ENCODE results near the gene DYRK1A. TPM values are rescaled to one million over a fixed set of nuclear protein-coding genes. Genes with fewer than 3 reads are reported as not detected.
"Not testable (repeated sequence)": the region's sequence is repeated elsewhere in the genome, so short reads cannot be mapped to it uniquely, and the experiment has no call there.

DYRK1A gene
- total RNA-seq, 3 donors from 2014 or later (not counting 1 experiment from before 2014, with no cell fraction given) = 149 to 166 (median 153) TPM

DNA sequence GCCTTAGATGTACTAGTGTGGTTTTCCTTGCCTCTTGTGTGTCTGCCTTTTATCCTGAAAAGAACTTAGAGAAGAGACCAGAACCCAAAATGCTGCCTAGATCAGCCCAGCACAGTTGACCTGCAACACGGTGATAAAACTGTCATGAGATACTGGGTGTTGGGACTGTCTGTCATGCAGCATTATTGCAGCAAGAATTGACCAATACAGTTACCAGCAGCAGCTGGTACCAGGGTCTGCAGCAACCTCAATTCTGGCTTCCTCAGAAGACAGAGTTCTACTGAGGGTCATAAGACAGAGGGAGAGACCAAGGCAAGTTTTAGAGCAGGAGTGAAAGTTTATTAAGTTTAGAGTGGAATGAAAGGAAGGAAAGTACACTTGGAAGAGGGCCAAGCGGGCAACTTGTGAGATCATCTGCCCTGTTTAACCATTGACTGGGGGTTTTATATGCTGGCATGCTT lies 182.0 kb downstream of the DYRK1A start:
- no peak for ATAC-seq
- Mint-ChIP-seq H3K4me1 (peaks cover 27 to 33% of the 10 kb centered on the region in 2 donors), H3K4me3 (peak overlapping the region; percentile 73), H3K9me3 (no peaks in the 10 kb centered on the region), H3K27ac (peak overlapping the region in 1 of 2 donors; percentile 40), H3K36me3 (no peaks in the 10 kb centered on the region), H3K27me3 (ENCODE audit: low read depth in 2 of 2) (no peaks in the 10 kb centered on the region)
- DNase-seq = no peak
- no peaks in the 10 kb centered on the region for H3K36me3 ChIP-seq (ENCODE audit: control insufficient read depth, insufficient read depth, low read length)
- TF ChIP-seq, protein P1, sequence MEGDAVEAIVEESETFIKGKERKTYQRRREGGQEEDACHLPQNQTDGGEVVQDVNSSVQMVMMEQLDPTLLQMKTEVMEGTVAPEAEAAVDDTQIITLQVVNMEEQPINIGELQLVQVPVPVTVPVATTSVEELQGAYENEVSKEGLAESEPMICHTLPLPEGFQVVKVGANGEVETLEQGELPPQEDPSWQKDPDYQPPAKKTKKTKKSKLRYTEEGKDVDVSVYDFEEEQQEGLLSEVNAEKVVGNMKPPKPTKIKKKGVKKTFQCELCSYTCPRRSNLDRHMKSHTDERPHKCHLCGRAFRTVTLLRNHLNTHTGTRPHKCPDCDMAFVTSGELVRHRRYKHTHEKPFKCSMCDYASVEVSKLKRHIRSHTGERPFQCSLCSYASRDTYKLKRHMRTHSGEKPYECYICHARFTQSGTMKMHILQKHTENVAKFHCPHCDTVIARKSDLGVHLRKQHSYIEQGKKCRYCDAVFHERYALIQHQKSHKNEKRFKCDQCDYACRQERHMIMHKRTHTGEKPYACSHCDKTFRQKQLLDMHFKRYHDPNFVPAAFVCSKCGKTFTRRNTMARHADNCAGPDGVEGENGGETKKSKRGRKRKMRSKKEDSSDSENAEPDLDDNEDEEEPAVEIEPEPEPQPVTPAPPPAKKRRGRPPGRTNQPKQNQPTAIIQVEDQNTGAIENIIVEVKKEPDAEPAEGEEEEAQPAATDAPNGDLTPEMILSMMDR (IDR thresholded peaks at IDR 0.05) = no peak
- no peaks in the 10 kb centered on the region for H3K27me3 ChIP-seq (ENCODE audit: control insufficient read depth, insufficient read depth, low read length)
- intact Hi-C loops (cut with micrococcal nuclease) = no loop called here
- 72% methylated on average over 2 of the region's 2 CpGs for WGBS (ENCODE audit: insufficient coverage)
- H3K4me3 ChIP-seq (ENCODE audit: low read length) = no peak overlapping the region
- H3K9me3 ChIP-seq (ENCODE audit: control insufficient read depth, insufficient read depth, low read length) = no peaks in the 10 kb centered on the region
- H3K27ac ChIP-seq (ENCODE audit: low read length) = no peak overlapping the region
- peaks cover 11% of the 10 kb centered on the region for H3K4me1 ChIP-seq (ENCODE audit: control insufficient read depth, insufficient read depth, low read length)

DNA sequence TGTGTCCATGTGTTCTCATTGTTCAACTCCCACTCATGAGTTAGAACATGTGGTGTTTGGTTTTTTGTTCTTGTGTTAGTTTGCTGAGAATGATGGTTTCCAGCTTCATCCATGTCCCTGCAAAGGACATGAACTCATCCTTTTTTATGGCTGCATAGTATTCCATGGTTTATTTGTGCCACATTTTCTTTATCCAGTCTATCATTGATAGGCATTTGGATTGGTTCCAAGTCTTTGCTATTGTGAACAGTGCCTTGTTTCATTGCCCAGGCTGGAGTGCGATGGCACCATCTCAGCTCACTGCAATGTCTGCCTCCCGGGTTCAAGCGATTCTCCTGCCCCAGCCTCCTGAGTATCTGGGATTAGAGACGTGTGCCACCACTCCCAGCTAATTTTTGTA lies 183.2 kb downstream of the DYRK1A start:
- peaks cover 27 to 33% of the 10 kb centered on the region in 2 donors for H3K4me1 Mint-ChIP-seq
- H3K9me3 Mint-ChIP-seq; intact Hi-C loops (cut with micrococcal nuclease); H3K9me3 ChIP-seq (ENCODE audit: control insufficient read depth, insufficient read depth, low read length); H3K27me3 ChIP-seq (ENCODE audit: control insufficient read depth, insufficient read depth, low read length); H3K36me3 Mint-ChIP-seq; H3K36me3 ChIP-seq (ENCODE audit: control insufficient read depth, insufficient read depth, low read length); H3K4me3 Mint-ChIP-seq; H3K27ac Mint-ChIP-seq; ATAC-seq; H3K27me3 Mint-ChIP-seq (ENCODE audit: low read depth in 2 of 2); H3K27ac ChIP-seq (ENCODE audit: low read length); DNase-seq; H3K4me3 ChIP-seq (ENCODE audit: low read length): not testable (repeated sequence)
- H3K4me1 ChIP-seq (ENCODE audit: control insufficient read depth, insufficient read depth, low read length) = peaks cover 11% of the 10 kb centered on the region
- 96% methylated on average over 4 of the region's 4 CpGs for WGBS (ENCODE audit: insufficient coverage)

DNA sequence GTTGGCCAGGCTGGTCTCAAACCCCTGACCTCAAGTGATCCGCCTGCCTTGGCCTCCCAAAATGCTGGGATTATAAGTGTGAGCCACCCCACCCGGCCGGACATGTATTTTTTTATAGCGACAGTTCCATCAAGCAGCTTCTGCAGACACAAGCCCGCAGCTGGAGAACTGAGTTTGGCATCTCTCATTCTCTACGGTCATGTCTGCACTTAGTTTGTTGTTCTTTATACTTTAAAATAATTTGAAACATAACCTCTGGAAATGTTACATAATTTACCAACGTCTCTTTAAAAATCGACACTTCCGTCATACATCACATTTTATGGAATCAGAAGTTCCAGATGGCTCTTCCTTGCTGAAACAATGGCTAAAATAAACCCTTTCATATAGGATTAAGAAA lies 183.6 kb downstream of the DYRK1A start:
- no peak overlapping the region for H3K4me3 Mint-ChIP-seq
- no peaks in the 10 kb centered on the region for H3K9me3 Mint-ChIP-seq
- H3K27ac Mint-ChIP-seq = no peak overlapping the region
- H3K36me3 Mint-ChIP-seq = no peaks in the 10 kb centered on the region
- TF ChIP-seq, protein P1 (IDR thresholded peaks at IDR 0.05) = no peak
- no peaks in the 10 kb centered on the region for H3K9me3 ChIP-seq (ENCODE audit: control insufficient read depth, insufficient read depth, low read length)
- H3K4me1 ChIP-seq (ENCODE audit: control insufficient read depth, insufficient read depth, low read length) = peaks cover 11% of the 10 kb centered on the region
- 92% methylated on average over 9 of the region's 9 CpGs for WGBS (ENCODE audit: insufficient coverage)
- intact Hi-C loops (cut with micrococcal nuclease) = no loop called here
- H3K27me3 ChIP-seq (ENCODE audit: control insufficient read depth, insufficient read depth, low read length) = no peaks in the 10 kb centered on the region
- peaks cover 27 to 33% of the 10 kb centered on the region in 2 donors for H3K4me1 Mint-ChIP-seq
- no peak for DNase-seq
- no peak for ATAC-seq
- H3K36me3 ChIP-seq (ENCODE audit: control insufficient read depth, insufficient read depth, low read length) = no peaks in the 10 kb centered on the region
- H3K27ac ChIP-seq (ENCODE audit: low read length) = no peak overlapping the region
- H3K27me3 Mint-ChIP-seq (ENCODE audit: low read depth in 2 of 2) = peaks cover 3 to 7% of the 10 kb centered on the region in 2 donors
- H3K4me3 ChIP-seq (ENCODE audit: low read length) = no peak overlapping the region

DNA sequence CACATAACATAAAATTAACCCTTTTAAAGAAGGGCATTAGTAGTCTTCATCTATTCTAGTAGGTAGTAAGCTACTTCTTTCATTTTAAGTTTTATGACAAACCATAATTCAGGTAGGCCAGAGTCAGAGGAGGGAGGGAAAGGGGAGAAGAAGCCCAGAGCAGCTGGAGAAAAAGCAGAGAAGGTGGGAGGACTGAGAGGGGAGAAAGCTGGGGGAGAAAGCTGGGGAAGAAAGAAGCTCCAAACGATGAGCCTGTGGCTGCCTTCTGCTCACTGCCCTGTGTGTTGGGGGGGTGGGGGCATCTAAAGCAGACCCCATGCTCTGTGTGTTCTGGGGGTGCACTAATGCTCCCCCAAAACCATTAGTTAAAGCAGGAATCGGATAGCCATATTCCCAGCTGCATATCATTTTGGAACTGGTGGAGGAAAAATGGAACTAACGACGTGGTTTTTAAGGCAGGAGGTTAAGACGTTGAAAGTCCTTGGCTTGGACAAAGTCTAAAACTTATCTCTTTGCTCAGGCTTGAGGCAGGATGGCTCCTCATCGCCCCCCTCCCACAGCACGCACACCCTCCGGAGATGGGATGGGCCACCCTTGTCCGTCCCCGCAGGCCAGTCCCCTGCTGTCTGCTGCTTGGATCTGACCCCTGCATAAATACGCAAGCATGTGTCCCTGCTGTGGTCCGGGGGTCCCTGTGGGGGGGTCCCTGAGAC lies 184.2 kb downstream of the DYRK1A start:
- Mint-ChIP-seq H3K4me1 (peaks cover 27 to 33% of the 10 kb centered on the region in 2 donors), H3K9me3 (no peaks in the 10 kb centered on the region), H3K4me3 (no peak overlapping the region), H3K36me3 (no peaks in the 10 kb centered on the region), H3K27ac (no peak overlapping the region), H3K27me3 (ENCODE audit: low read depth in 2 of 2) (peaks cover 3 to 9% of the 10 kb centered on the region in 2 donors)
- intact Hi-C loops (cut with micrococcal nuclease) = no loop called here
- no peaks in the 10 kb centered on the region for H3K9me3 ChIP-seq (ENCODE audit: control insufficient read depth, insufficient read depth, low read length)
- peaks cover 11% of the 10 kb centered on the region for H3K4me1 ChIP-seq (ENCODE audit: control insufficient read depth, insufficient read depth, low read length)
- H3K27ac ChIP-seq (ENCODE audit: low read length) = no peak overlapping the region
- WGBS (ENCODE audit: insufficient coverage) = 93% methylated on average over 12 of the region's 12 CpGs
- no peaks in the 10 kb centered on the region for H3K27me3 ChIP-seq (ENCODE audit: control insufficient read depth, insufficient read depth, low read length)
- TF ChIP-seq, protein P1 (IDR thresholded peaks at IDR 0.05) = no peak
- DNase-seq (no peak), ATAC-seq (no peak)
- no peak overlapping the region for H3K4me3 ChIP-seq (ENCODE audit: low read length)
- no peaks in the 10 kb centered on the region for H3K36me3 ChIP-seq (ENCODE audit: control insufficient read depth, insufficient read depth, low read length)

All from natural killer cell (primary cell).